Caki2 (cell line): ENCODE data around the gene MTMR12. TPM values are rescaled to one million over a fixed set of nuclear protein-coding genes. Genes with fewer than 3 reads are reported as not detected.
A peak's percentile ranks its signal among the peaks of the same experiment; 100 is the strongest.
"Not testable (repeated sequence)": the region's sequence is repeated elsewhere in the genome, so short reads cannot be mapped to it uniquely, and the experiment has no call there.

Experiments
- DNase-seq: peaks from one replicate; pipeline ENCODE4 v3.0.0-alpha.2; 2015; ENCODE audit warnings: low read depth
- in situ Hi-C: cut with HindIII; loops from 2 replicates; pipeline ENCODE4 v1.10.0; 2016; ENCODE audit warnings: low sequenced_read_pairs, low pct_unique_long_range_greater_than_20kb, mixed read lengths
- total RNA-seq: library from RNA; depleted of rRNA; stranded (reverse); fragments of >200 nt; shearing (Covaris generic); gene quantifications from 2 replicates; pipeline ENCODE4 v1.2.3, GENCODE V29; 2014; ENCODE audit warnings: low replicate concordance

Gene MTMR12
- total RNA-seq, 1 experiment from 2014 or later: 9.5 TPM

GRCh38 chr5:32283539-32284377, 29.0 kb downstream of the MTMR12 start:
- in situ Hi-C loops: no loop called here

GRCh38 chr5:32283061-32283460, 29.7 kb downstream of the MTMR12 start:
- no peak for DNase-seq
- in situ Hi-C loops: no loop called here

More at GRCh38 chr5:32283539-32284377, 29.0 kb downstream of the MTMR12 start:
- peak; percentile 12 for DNase-seq

- in situ Hi-C loops: no loop called here
- DNase-seq: no peak
Measured at GRCh38 chr5:32282633-32283032, 30.1 kb downstream of the MTMR12 start.

GRCh38 chr5:32281378-32282133, 31.2 kb downstream of the MTMR12 start:
- in situ Hi-C loops, DNase-seq: not testable (repeated sequence)

- in situ Hi-C loops: no loop called here
- DNase-seq: no peak
Measured at GRCh38 chr5:32280656-32281081, 32.1 kb downstream of the MTMR12 start.

GRCh38 chr5:32279786-32280185, 33.0 kb downstream of the MTMR12 start:
- DNase-seq: no peak
- in situ Hi-C loops: no loop called here

GRCh38 chr5:32279223-32279622, 33.5 kb downstream of the MTMR12 start:
- in situ Hi-C loops: no loop called here
- no peak for DNase-seq

GRCh38 chr5:32278406-32278805, 34.3 kb downstream of the MTMR12 start:
- DNase-seq: no peak
- in situ Hi-C loops: no loop called here

GRCh38 chr5:32277798-32278197, 34.9 kb downstream of the MTMR12 start:
- in situ Hi-C loops: no loop called here
- no peak for DNase-seq

- no peak for DNase-seq
- in situ Hi-C loops: no loop called here
Measured at GRCh38 chr5:32276173-32276853, 36.4 kb downstream of the MTMR12 start.

GRCh38 chr5:32275396-32275741, 37.4 kb downstream of the MTMR12 start:
- DNase-seq: no peak
- in situ Hi-C loops: no loop called here

- in situ Hi-C loops: no loop called here
- DNase-seq: no peak
Measured at GRCh38 chr5:32274548-32275395, 38.0 kb downstream of the MTMR12 start.

- no peak for DNase-seq
- in situ Hi-C loops: no loop called here
Measured at GRCh38 chr5:32273821-32274220, 38.9 kb downstream of the MTMR12 start.

- DNase-seq: no peak
- in situ Hi-C loops: no loop called here
Measured at GRCh38 chr5:32272746-32273145, 40.0 kb downstream of the MTMR12 start.

- in situ Hi-C loops: no loop called here
- DNase-seq: no peak
Measured at GRCh38 chr5:32270946-32271345, 41.8 kb downstream of the MTMR12 start.

GRCh38 chr5:32270178-32270577, 42.6 kb downstream of the MTMR12 start:
- no peak for DNase-seq
- in situ Hi-C loops: no loop called here

- in situ Hi-C loops: no loop called here
- DNase-seq: no peak
Measured at GRCh38 chr5:32265902-32266301, 46.8 kb downstream of the MTMR12 start.

- in situ Hi-C loops: no loop called here
Measured at GRCh38 chr5:32264957-32265572, 47.7 kb downstream of the MTMR12 start.

More at GRCh38 chr5:32264957-32265572, 47.7 kb downstream of the MTMR12 start:
- DNase-seq: no peak
